ENCODE results near the gene TMEFF2.

The TMEFF2 gene

GRCh38 chr2:191907091-191907490, 287.6 kb downstream of the TMEFF2 start:
- FAIRE-seq: no peak
- no peak for DNase-seq (ENCODE audit: insufficient read length)

GRCh38 chr2:191905336-191905735, 289.4 kb downstream of the TMEFF2 start:
- no peak for TF ChIP-seq POLR2AphosphoS5 (IDR thresholded peaks at IDR 0.05; ENCODE audit: low read depth, low read length)
- TF ChIP-seq POLR2A (IDR thresholded peaks at IDR 0.05; ENCODE audit: low read depth, low read length): no peak
- TF ChIP-seq TAF1 (IDR thresholded peaks at IDR 0.05; ENCODE audit: borderline replicate concordance, low read depth, low read length): no peak
- FAIRE-seq (no peak), DNase-seq (ENCODE audit: insufficient read length) (no peak)

More at GRCh38 chr2:191907091-191907490, 287.6 kb downstream of the TMEFF2 start:
- TF ChIP-seq POLR2AphosphoS5 (IDR thresholded peaks at IDR 0.05; ENCODE audit: low read depth, low read length): no peak
- TF ChIP-seq POLR2A (IDR thresholded peaks at IDR 0.05; ENCODE audit: low read depth, low read length): no peak
- TF ChIP-seq TAF1 (IDR thresholded peaks at IDR 0.05; ENCODE audit: borderline replicate concordance, low read depth, low read length): no peak

- TF ChIP-seq TAF1 (IDR thresholded peaks at IDR 0.05; ENCODE audit: borderline replicate concordance, low read depth, low read length): no peak
- no peak for TF ChIP-seq POLR2AphosphoS5 (IDR thresholded peaks at IDR 0.05; ENCODE audit: low read depth, low read length)
- no peak for TF ChIP-seq POLR2A (IDR thresholded peaks at IDR 0.05; ENCODE audit: low read depth, low read length)
- FAIRE-seq (no peak), DNase-seq (ENCODE audit: insufficient read length) (no peak)
These were observed 293.7 kb downstream of the TMEFF2 start for GRCh38 chr2:191901031-191901430.

GRCh38 chr2:191899410-191899809, 295.3 kb downstream of the TMEFF2 start:
- FAIRE-seq: no peak

More at GRCh38 chr2:191899410-191899809, 295.3 kb downstream of the TMEFF2 start:
- no peak for DNase-seq (ENCODE audit: insufficient read length)
- no peak for TF ChIP-seq POLR2AphosphoS5 (IDR thresholded peaks at IDR 0.05; ENCODE audit: low read depth, low read length)
